HepG2 (cell line): ENCODE data around the gene FSCN2. TPM values are rescaled to one million over a fixed set of nuclear protein-coding genes. Genes with fewer than 3 reads are reported as not detected.

Experiments
- ATF1 ChIP-seq: IDR thresholded peaks from 2 replicates; pipeline ENCODE4 v1.6.1; 2016; ENCODE audit warnings: mild to moderate bottlenecking, control low read depth
- ATF4 ChIP-seq, 2 experiments: fragments of 450-650 bp in 1 of 2; sonication (generic) in 1 of 2; formaldehyde crosslinking; IDR thresholded peaks; 2 replicates each; pipeline versions ENCODE4 v1.5.0 to v1.8.0; 2020 to 2022; ENCODE audit warnings: mild to moderate bottlenecking in 1 of 2, missing genetic modification reagents in 1 of 2
- FOXC1 ChIP-seq: sonication (generic); formaldehyde crosslinking; IDR thresholded peaks from 2 replicates; pipeline ENCODE4 v1.8.0; 2022; ENCODE audit warnings: mild to moderate bottlenecking, missing genetic modification reagents, borderline replicate concordance
- GFI1 ChIP-seq: sonication (generic); formaldehyde crosslinking; IDR thresholded peaks from 2 replicates; pipeline ENCODE4 v1.5.0; 2020; ENCODE audit warnings: missing genetic modification reagents, mild to moderate bottlenecking, borderline replicate concordance
- IRF9 ChIP-seq: sonication (generic); formaldehyde crosslinking; IDR thresholded peaks from 2 replicates; pipeline ENCODE4 v1.8.0; 2022; ENCODE audit warnings: missing genetic modification reagents, mild to moderate bottlenecking, borderline replicate concordance
- LBX2 ChIP-seq: sonication (generic); formaldehyde crosslinking; IDR thresholded peaks from 2 replicates; pipeline ENCODE4 v1.5.0; 2020; ENCODE audit warnings: missing genetic modification reagents, mild to moderate bottlenecking, borderline replicate concordance
- NRL ChIP-seq: sonication (generic); formaldehyde crosslinking; IDR thresholded peaks from 2 replicates; pipeline ENCODE4 v1.5.0; 2020; ENCODE audit warnings: missing genetic modification reagents, mild to moderate bottlenecking, moderate library complexity, borderline replicate concordance
- RBFOX2 ChIP-seq: fragments of 200-400 bp; formaldehyde crosslinking; IDR thresholded peaks from 2 replicates; pipeline ENCODE4 v1.6.1; 2017; ENCODE audit warnings: low read depth, mild to moderate bottlenecking, low read length
- TCF12 ChIP-seq, 2 experiments: fragments of 450-650 bp in 1 of 2; sonication (generic) in 1 of 2; formaldehyde crosslinking in 1 of 2; IDR thresholded peaks; 2 replicates each; pipeline versions ENCODE4 v1.6.1 to v1.8.0; 2017 to 2022; ENCODE audit warnings: antibody characterized with exemption in 1 of 2, mild to moderate bottlenecking in 1 of 2, missing genetic modification reagents in 1 of 2, moderate library complexity in 1 of 2
- THAP11 ChIP-seq: IDR thresholded peaks from 2 replicates; pipeline ENCODE4 v1.6.1; 2016; ENCODE audit warnings: missing biosample characterization, missing genetic modification reagents
- THAP8 ChIP-seq: sonication (generic); formaldehyde crosslinking; IDR thresholded peaks from 2 replicates; pipeline ENCODE4 v1.5.1; 2020; ENCODE audit warnings: missing genetic modification reagents, mild to moderate bottlenecking, borderline replicate concordance
- TIGD3 ChIP-seq: sonication (generic); formaldehyde crosslinking; IDR thresholded peaks from 2 replicates; pipeline ENCODE4 v1.5.1; 2020; ENCODE audit warnings: mild to moderate bottlenecking, missing genetic modification reagents, borderline replicate concordance
- ZNF296 ChIP-seq: sonication (generic); formaldehyde crosslinking; conservative IDR thresholded peaks from 2 replicates; pipeline ENCODE4 v1.5.0; 2020; ENCODE audit warnings: mild to moderate bottlenecking, missing genetic modification reagents
- ZNF484 ChIP-seq: sonication (generic); formaldehyde crosslinking; IDR thresholded peaks from 2 replicates; pipeline ENCODE4 v1.5.1; 2020; ENCODE audit warnings: mild to moderate bottlenecking, low read depth, missing genetic modification reagents, borderline replicate concordance
- ZNF510 ChIP-seq: sonication (generic); formaldehyde crosslinking; IDR thresholded peaks from 2 replicates; pipeline ENCODE4 v1.4.0; 2020; ENCODE audit warnings: low read depth, mild to moderate bottlenecking, missing genetic modification reagents
- ZNF512 ChIP-seq: sonication (generic); formaldehyde crosslinking; IDR thresholded peaks from 2 replicates; pipeline ENCODE4 v1.4.0; 2020; ENCODE audit warnings: mild to moderate bottlenecking, missing genetic modification reagents
- ZNF761 ChIP-seq: sonication (generic); formaldehyde crosslinking; conservative IDR thresholded peaks from 2 replicates; pipeline ENCODE4 v1.4.0; 2020; ENCODE audit warnings: mild to moderate bottlenecking, missing genetic modification reagents
- ZNF772 ChIP-seq: sonication (generic); formaldehyde crosslinking; IDR thresholded peaks from 2 replicates; pipeline ENCODE4 v1.5.0; 2020; ENCODE audit warnings: mild to moderate bottlenecking, missing genetic modification reagents
- ZNF790 ChIP-seq: sonication (generic); formaldehyde crosslinking; IDR thresholded peaks from 2 replicates; pipeline ENCODE4 v1.8.0; 2022; ENCODE audit warnings: missing genetic modification reagents, mild to moderate bottlenecking, borderline replicate concordance
- polyA plus RNA-seq, 8 experiments: library from polyadenylated mRNA; depleted of rRNA in 3 of 8; stranded (reverse) in 7 of 8; unstranded in 1 of 8; fragments of >200 nt; fragmentation: Illumina TruSeq in 4 of 8; extraction: Trizol in 4 of 8; gene quantifications; 2 replicates each; pipeline versions ENCODE4 v1.2.1 to v1.2.3, GENCODE V29; 2011 to 2016; ENCODE audit warnings: low read depth in 4 of 8, missing spikeins in 1 of 8, mixed read lengths in 1 of 8; ENCODE audit not compliant: insufficient read depth in 1 of 8
- total RNA-seq, 5 experiments: library from RNA; depleted of rRNA; stranded (reverse); fragments of >200 nt; fragmentation: Illumina TruSeq; extraction: Trizol; gene quantifications; 2 replicates each; pipeline ENCODE4 v1.2.3, GENCODE V29; 2016; ENCODE audit warnings: low read depth in 1 of 5

Gene FSCN2
- total and polyA plus RNA-seq, 2 of the 13 experiments (the other 11 are each of a cell fraction or from before 2014, with no cell fraction given) = 0.09 TPM; not detected in 1

- TF ChIP-seq LBX2 (CRISPR knock-in tag) = peak; percentile 63; the same call in 1 of the 2 replicates
- no peak for TF ChIP-seq ATF1 (CRISPR knock-in tag)
- 0 out of 2 replicates have a peak, but pooled peaks have one; percentile 34 for TF ChIP-seq ZNF510
- peak; percentile 76; the same call in 1 of the 2 replicates for TF ChIP-seq ZNF790 (CRISPR knock-in tag)
- TF ChIP-seq TIGD3 (CRISPR knock-in tag) = no peak
- no peak for TF ChIP-seq ATF4 (CRISPR knock-in tag; IDR thresholded peaks at IDR 0.05)
- no peak for TF ChIP-seq TCF12 (IDR thresholded peaks at IDR 0.05)
- peak; percentile 64; the same call in 1 of the 2 replicates for TF ChIP-seq TCF12 (CRISPR knock-in tag; IDR thresholded peaks at IDR 0.05)
- TF ChIP-seq ZNF772 (CRISPR knock-in tag) = peak; percentile 90
- 0 out of 2 replicates have a peak, but pooled peaks have one; percentile 25 for TF ChIP-seq ZNF761
- no peak for TF ChIP-seq ZNF296 (CRISPR knock-in tag)
- no peak for TF ChIP-seq ZNF512
- TF ChIP-seq NRL (CRISPR knock-in tag) = peak; percentile 88
- peak; percentile 86; the same call in 1 of the 2 replicates for TF ChIP-seq FOXC1 (CRISPR knock-in tag)
- TF ChIP-seq GFI1 (CRISPR knock-in tag) = peak; percentile 84; the same call in 1 of the 2 replicates
- no peak for TF ChIP-seq IRF9
- TF ChIP-seq RBFOX2 = peak; percentile 94
- TF ChIP-seq THAP8 = peak; percentile 90; the same call in 1 of the 2 replicates
- 0 out of 2 replicates have a peak, but pooled peaks have one; percentile 30 for TF ChIP-seq ZNF484 (CRISPR knock-in tag)
- TF ChIP-seq THAP11 (CRISPR knock-in tag) = peak; percentile 48
These were observed 40.5 kb upstream of the FSCN2 start (continued) for GRCh38 chr17:81487487-81488275.
